PC-3 (cell line): ENCODE measurements around the gene KIF25.

Experiments used
- CTCF ChIP-seq: fragments of 300-600 bp; sonication (generic); conservative IDR thresholded peaks from 2 replicates; pipeline ENCODE4 v1.5.1; 2017; ENCODE audit warnings: antibody characterized with exemption, low read depth, mild to moderate bottlenecking, low read length
- EZH2 ChIP-seq: fragments of 300-600 bp; sonication (generic); IDR thresholded peaks from one replicate; pipeline ENCODE4 v1.6.1; 2017; ENCODE audit warnings: antibody characterized with exemption, mild to moderate bottlenecking, low read length; ENCODE audit not compliant: unreplicated experiment

GRCh38 chr6:168020242-168020641 is 22.8 kb downstream of the KIF25 start:
- TF ChIP-seq CTCF (no peak), EZH2 (no peak)
